ENCODE data around the gene RNF5.

DNA sequence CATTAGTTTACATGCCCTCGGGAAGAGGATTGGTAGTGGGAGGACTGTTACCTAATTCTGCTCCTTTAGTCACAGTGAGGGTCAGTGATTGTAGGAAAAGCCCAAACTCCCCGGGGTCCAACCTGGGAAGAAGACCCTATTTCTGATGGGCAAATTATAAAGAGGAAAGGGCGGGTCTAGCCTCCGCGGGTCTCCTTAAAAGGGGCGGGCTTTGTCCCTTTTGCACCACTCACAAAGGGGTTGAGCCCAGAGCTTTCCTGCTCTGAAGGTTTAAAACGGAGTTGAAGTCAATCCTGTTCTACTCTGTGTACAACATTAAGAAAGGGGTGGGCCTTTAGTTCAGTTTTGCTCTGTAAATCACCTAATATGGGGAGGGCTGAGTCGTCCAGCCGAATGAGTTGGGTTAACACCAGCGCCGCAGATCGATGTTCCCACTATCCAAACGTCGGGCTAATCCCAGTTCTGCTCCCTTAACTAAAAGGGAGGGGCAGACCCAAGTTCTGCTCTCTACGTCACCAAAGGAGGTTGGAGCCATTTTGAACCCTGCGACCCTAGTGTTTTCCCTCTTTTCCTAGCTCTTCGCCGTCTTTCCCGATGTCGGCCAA lies 920 bp upstream of the RNF5 start:
- no peak for TF ChIP-seq ARNT (IDR thresholded peaks at IDR 0.05)
- no peak for TF ChIP-seq TARDBP (IDR thresholded peaks at IDR 0.05)
- TF ChIP-seq FOXM1 (IDR thresholded peaks at IDR 0.05; ENCODE audit: borderline replicate concordance): no peak
- TF ChIP-seq SUZ12 (IDR thresholded peaks at IDR 0.05): no peak

All from HEK293T (cell line).